H9 (cell line): ENCODE measurements around the gene UQCR10. TPM values are rescaled to one million over a fixed set of nuclear protein-coding genes. Genes with fewer than 3 reads are reported as not detected.

Experiments
- DNase-seq: peaks from one replicate; pipeline ENCODE4 v3.0.0-alpha.2; 2017
- H2AFZ ChIP-seq: one replicate; pipeline ENCODE4 v1.6.1; 2013; ENCODE audit warnings: mild to moderate bottlenecking, low read length, control low read depth, moderate library complexity
- H2AK5ac ChIP-seq: 2 replicates; pipeline ENCODE4 v1.6.1; 2013; ENCODE audit warnings: low read length, control low read depth, mixed read lengths; ENCODE audit not compliant: insufficient read length
- H2BK120ac ChIP-seq: one replicate; pipeline ENCODE4 v1.6.1; 2013; ENCODE audit warnings: low read depth, mild to moderate bottlenecking, low read length, control low read depth, inconsistent platforms; ENCODE audit not compliant: poor library complexity, severe bottlenecking
- H2BK12ac ChIP-seq: 2 replicates; pipeline ENCODE4 v1.6.1; 2013; ENCODE audit warnings: low read length, control low read depth, mixed read lengths, low read depth; ENCODE audit not compliant: insufficient read length
- H2BK15ac ChIP-seq: 2 replicates; pipeline ENCODE4 v1.6.1; 2013; ENCODE audit warnings: low read depth, low read length, control low read depth
- H2BK20ac ChIP-seq: one replicate; pipeline ENCODE4 v1.6.1; 2013; ENCODE audit warnings: low read depth, mild to moderate bottlenecking, low read length, control low read depth, inconsistent platforms; ENCODE audit not compliant: poor library complexity, severe bottlenecking
- H2BK5ac ChIP-seq: 2 replicates; pipeline ENCODE4 v1.6.1; 2013; ENCODE audit warnings: low read length, control low read depth, mixed read lengths; ENCODE audit not compliant: insufficient read length
- H3K14ac ChIP-seq: 2 replicates; pipeline ENCODE4 v1.6.1; 2013; ENCODE audit warnings: low read length, control low read depth; ENCODE audit not compliant: insufficient read depth
- H3K18ac ChIP-seq: 2 replicates; pipeline ENCODE4 v1.6.1; 2013; ENCODE audit warnings: low read depth, mild to moderate bottlenecking, mixed read lengths, low read length, control low read depth; ENCODE audit not compliant: insufficient read length
- H3K23ac ChIP-seq: 2 replicates; pipeline ENCODE4 v1.6.1; 2013; ENCODE audit warnings: low read length, control low read depth, mixed read lengths, low read depth; ENCODE audit not compliant: insufficient read length
- H3K23me2 ChIP-seq: 2 replicates; pipeline ENCODE4 v1.6.1; 2013; ENCODE audit warnings: low read depth, mild to moderate bottlenecking, mixed read lengths, low read length, control low read depth; ENCODE audit not compliant: insufficient read length, poor library complexity, severe bottlenecking
- H3K27ac ChIP-seq: 2 replicates; pipeline ENCODE4 v1.5.1; 2013; ENCODE audit warnings: low read length, control low read depth, mixed read lengths, low read depth; ENCODE audit not compliant: insufficient read length
- H3K27me3 ChIP-seq: 2 replicates; pipeline ENCODE4 v1.6.1; 2013; ENCODE audit warnings: low read length, control low read depth, inconsistent platforms; ENCODE audit not compliant: insufficient read depth
- H3K4ac ChIP-seq: 2 replicates; pipeline ENCODE4 v1.6.1; 2013; ENCODE audit warnings: low read depth, mild to moderate bottlenecking, control low read depth, inconsistent platforms, low read length, moderate library complexity
- H3K4me1 ChIP-seq: 2 replicates; pipeline ENCODE4 v1.6.1; 2013; ENCODE audit warnings: low read length, control low read depth, inconsistent platforms; ENCODE audit not compliant: insufficient read depth
- H3K4me2 ChIP-seq: 2 replicates; pipeline ENCODE4 v1.6.1; 2013; ENCODE audit warnings: low read length, control low read depth, mixed read lengths; ENCODE audit not compliant: insufficient read length, insufficient read depth
- H3K56ac ChIP-seq: 2 replicates; pipeline ENCODE4 v1.6.1; 2013; ENCODE audit warnings: low read depth, mild to moderate bottlenecking, mixed read lengths, low read length, control low read depth; ENCODE audit not compliant: insufficient read length
- H3K79me1 ChIP-seq: 2 replicates; pipeline ENCODE4 v1.6.1; 2013; ENCODE audit warnings: low read depth, mild to moderate bottlenecking, moderate library complexity, low read length, control low read depth, inconsistent platforms; ENCODE audit not compliant: insufficient read depth, poor library complexity, severe bottlenecking
- H3K79me2 ChIP-seq: 2 replicates; pipeline ENCODE4 v1.6.1; 2013; ENCODE audit warnings: low read length, control low read depth, inconsistent platforms; ENCODE audit not compliant: insufficient read depth
- H3K9ac ChIP-seq: 2 replicates; pipeline ENCODE4 v1.6.1; 2013; ENCODE audit warnings: low read length, control low read depth, mixed read lengths; ENCODE audit not compliant: insufficient read length; ENCODE audit errors: extremely low read depth
- H3K9me3 ChIP-seq: one replicate; pipeline ENCODE4 v1.6.1; 2013; ENCODE audit warnings: low read depth, low read length, inconsistent platforms; ENCODE audit not compliant: control insufficient read depth
- H3T11ph ChIP-seq: one replicate; pipeline ENCODE4 v1.6.1; 2013; ENCODE audit warnings: mild to moderate bottlenecking, low read length, control low read depth, inconsistent platforms
- H4K20me1 ChIP-seq: one replicate; pipeline ENCODE4 v1.6.1; 2013; ENCODE audit not compliant: control insufficient read depth, insufficient read length, insufficient read depth
- H4K5ac ChIP-seq: 2 replicates; pipeline ENCODE4 v1.6.1; 2013; ENCODE audit warnings: low read depth, mild to moderate bottlenecking, mixed read lengths, low read length, control low read depth; ENCODE audit not compliant: insufficient read length
- H4K8ac ChIP-seq: replicated peaks from 2 replicates; pipeline ENCODE4 v1.6.1; 2013; ENCODE audit warnings: low read length, control low read depth, mixed read lengths, low read depth; ENCODE audit not compliant: insufficient read length
- H4K91ac ChIP-seq: 2 replicates; pipeline ENCODE4 v1.6.1; 2013; ENCODE audit warnings: low read depth, mild to moderate bottlenecking, moderate library complexity, mixed read lengths, low read length, control low read depth; ENCODE audit not compliant: insufficient read length
- H3K27ac Mint-ChIP-seq, 3 experiments: 2 replicates in 2 of 3; 3 replicates in 1 of 3; pipeline ENCODE4 v1.8.0; 2020 to 2021; ENCODE audit warnings: mixed read lengths in 3 of 3, mild to moderate bottlenecking in 1 of 3, moderate library complexity in 1 of 3
- H3K27me3 Mint-ChIP-seq: 2 replicates; pipeline ENCODE4 v1.8.0; 2021; ENCODE audit warnings: low read depth, mild to moderate bottlenecking, moderate library complexity, mixed read lengths
- H3K36me3 Mint-ChIP-seq, 3 experiments: 2 replicates in 2 of 3; 3 replicates in 1 of 3; pipeline ENCODE4 v1.8.0; 2020 to 2021; ENCODE audit warnings: low read depth in 3 of 3, mixed read lengths in 3 of 3; ENCODE audit not compliant: insufficient read depth in 1 of 3
- H3K4me1 Mint-ChIP-seq, 2 experiments: 2 replicates each; pipeline ENCODE4 v1.8.0; 2020; ENCODE audit warnings: mixed read lengths in 2 of 2
- H3K4me3 Mint-ChIP-seq, 2 experiments: 2 replicates in 1 of 2; 3 replicates in 1 of 2; pipeline ENCODE4 v1.8.0; 2020 to 2021; ENCODE audit warnings: mild to moderate bottlenecking in 2 of 2, mixed read lengths in 2 of 2, moderate library complexity in 1 of 2
- H3K9me3 Mint-ChIP-seq, 2 experiments: 2 replicates in 1 of 2; 3 replicates in 1 of 2; pipeline ENCODE4 v1.8.0; 2020; ENCODE audit warnings: mild to moderate bottlenecking in 2 of 2, mixed read lengths in 2 of 2, moderate library complexity in 1 of 2
- WGBS: extraction: QIAGEN DNeasy Blood & Tissue Kit; methylation state at CpG from one replicate; pipeline ENCODE4 v1.1.7; 2013; ENCODE audit warnings: missing lambda C conversion rate, low lambda C conversion rate, mixed read lengths; ENCODE audit not compliant: insufficient read length; ENCODE audit errors: extremely low coverage; 5-methylcytosine and 5-hydroxymethylcytosine counted together
- total RNA-seq: library from RNA; stranded (reverse); gene quantifications from 2 replicates; pipeline ENCODE4 v1.2.1, GENCODE V29; 2021
- TF ChIP-seq, protein P1 (sequence below): fragments of 200-600 bp; sonication (generic); conservative IDR thresholded peaks from 3 replicates; pipeline ENCODE4 v1.8.0; 2021; ENCODE audit warnings: antibody characterized with exemption, mild to moderate bottlenecking

UQCR10 gene
- total RNA-seq, 1 experiment from 2014 or later = 124 TPM

- H3K79me1 ChIP-seq = no peaks in the 10 kb centered on the region
- no peak overlapping the region for H4K8ac ChIP-seq
- H3K14ac ChIP-seq = no peak overlapping the region
- no peak overlapping the region for H3K18ac ChIP-seq
- Mint-ChIP-seq H3K36me3 (peaks cover 10 to 68% (median 15%) of the 10 kb centered on the region in 3 experiments; a peak in 6 of 7 replicates), H3K27me3 (no peaks in the 10 kb centered on the region), H3K4me3 (no peak overlapping the region), H3K4me1 (peaks cover 6 to 16% of the 10 kb centered on the region in 2 experiments), H3K9me3 (no peaks in the 10 kb centered on the region), H3K27ac (peak overlapping the region; percentile 41 to 83 (median 80); a peak in 5 of 7 replicates)
- DNase-seq = no peak
- no peaks in the 10 kb centered on the region for H3K9me3 ChIP-seq
- no peaks in the 10 kb centered on the region for H3K23me2 ChIP-seq
- no peak overlapping the region for H3T11ph ChIP-seq
- H3K4me2 ChIP-seq = no peak overlapping the region
- no peak overlapping the region for H2BK15ac ChIP-seq
- WGBS = no CpG with 5 or more reads among the region's 5 CpGs
- no peak overlapping the region for H4K5ac ChIP-seq
- no peak overlapping the region for H3K23ac ChIP-seq
- no peaks in the 10 kb centered on the region for H3K27me3 ChIP-seq
- H2BK120ac ChIP-seq = no peak overlapping the region
- H3K4ac ChIP-seq = no peak overlapping the region
- H3K4me1 ChIP-seq = no peaks in the 10 kb centered on the region
- no peaks in the 10 kb centered on the region for H3K79me2 ChIP-seq
- no peak overlapping the region for H3K56ac ChIP-seq
- no peaks in the 10 kb centered on the region for H4K20me1 ChIP-seq
- H4K91ac ChIP-seq = no peak overlapping the region
- no peak overlapping the region for H2BK20ac ChIP-seq
- H3K27ac ChIP-seq = no peak overlapping the region
- H2AFZ ChIP-seq = no peak overlapping the region
- no peak overlapping the region for H2AK5ac ChIP-seq
- H3K9ac ChIP-seq = no peak overlapping the region
- H2BK12ac ChIP-seq = no peak overlapping the region
- no peak overlapping the region for H2BK5ac ChIP-seq
- TF ChIP-seq, protein P1, sequence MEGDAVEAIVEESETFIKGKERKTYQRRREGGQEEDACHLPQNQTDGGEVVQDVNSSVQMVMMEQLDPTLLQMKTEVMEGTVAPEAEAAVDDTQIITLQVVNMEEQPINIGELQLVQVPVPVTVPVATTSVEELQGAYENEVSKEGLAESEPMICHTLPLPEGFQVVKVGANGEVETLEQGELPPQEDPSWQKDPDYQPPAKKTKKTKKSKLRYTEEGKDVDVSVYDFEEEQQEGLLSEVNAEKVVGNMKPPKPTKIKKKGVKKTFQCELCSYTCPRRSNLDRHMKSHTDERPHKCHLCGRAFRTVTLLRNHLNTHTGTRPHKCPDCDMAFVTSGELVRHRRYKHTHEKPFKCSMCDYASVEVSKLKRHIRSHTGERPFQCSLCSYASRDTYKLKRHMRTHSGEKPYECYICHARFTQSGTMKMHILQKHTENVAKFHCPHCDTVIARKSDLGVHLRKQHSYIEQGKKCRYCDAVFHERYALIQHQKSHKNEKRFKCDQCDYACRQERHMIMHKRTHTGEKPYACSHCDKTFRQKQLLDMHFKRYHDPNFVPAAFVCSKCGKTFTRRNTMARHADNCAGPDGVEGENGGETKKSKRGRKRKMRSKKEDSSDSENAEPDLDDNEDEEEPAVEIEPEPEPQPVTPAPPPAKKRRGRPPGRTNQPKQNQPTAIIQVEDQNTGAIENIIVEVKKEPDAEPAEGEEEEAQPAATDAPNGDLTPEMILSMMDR = no peak
These were observed 34.0 kb downstream of the UQCR10 start for GRCh38 chr22:29801153-29801552.
